Spleen (tissue), 7 donors: Measurements from ENCODE around the gene TMEM223.

Experiments used
- CTCF ChIP-seq, 11 experiments: fragments of 200-600 bp in 7 of 11; fragments of 450-650 bp in 4 of 11; sonication (generic) in 4 of 11; IDR thresholded peaks in 8 of 11; conservative IDR thresholded peaks in 3 of 11; 1 replicate in 7 of 11; 2 replicates in 4 of 11; pipeline versions ENCODE4 v1.4.0 to v1.8.0; 2016 to 2021; ENCODE audit warnings: antibody characterized with exemption in 11 of 11, inconsistent platforms in 4 of 11, mild to moderate bottlenecking in 1 of 11
- POLR2A ChIP-seq, 3 donors: fragments of 450-650 bp; IDR thresholded peaks; one replicate each; pipeline ENCODE4 v1.5.1; 2017; ENCODE audit warnings: antibody characterized with exemption in 3 of 3, mild to moderate bottlenecking in 1 of 3
- donor health status: DM: no; HTN: no; CAD: no; lungs with moderate emphysema.
- donor health status: DM: no; HTN: no; CAD: no.
- donor health status: DM: no; HTN: no; CAD: no.

- TF ChIP-seq CTCF (IDR thresholded peaks at IDR 0.05 in 8 of 11, conservative IDR thresholded peaks at IDR 0.05 in 3 of 11), result no peak
- no peak for TF ChIP-seq POLR2A (IDR thresholded peaks at IDR 0.05)
Measured at GRCh38 chr11:62789576-62789975, 2.2 kb downstream of the TMEM223 start.
